GM18499 (cell line): ENCODE results near the gene MTERF4.

ENCODE experiments used
- ATAC-seq: cut with Tn5 transposase; IDR thresholded peaks from one replicate; pipeline ENCODE4 v1.9.1; 2021; ENCODE audit warnings: moderate number of reproducible peaks; ENCODE audit not compliant: insufficient read depth, unreplicated experiment

The MTERF4 gene

DNA sequence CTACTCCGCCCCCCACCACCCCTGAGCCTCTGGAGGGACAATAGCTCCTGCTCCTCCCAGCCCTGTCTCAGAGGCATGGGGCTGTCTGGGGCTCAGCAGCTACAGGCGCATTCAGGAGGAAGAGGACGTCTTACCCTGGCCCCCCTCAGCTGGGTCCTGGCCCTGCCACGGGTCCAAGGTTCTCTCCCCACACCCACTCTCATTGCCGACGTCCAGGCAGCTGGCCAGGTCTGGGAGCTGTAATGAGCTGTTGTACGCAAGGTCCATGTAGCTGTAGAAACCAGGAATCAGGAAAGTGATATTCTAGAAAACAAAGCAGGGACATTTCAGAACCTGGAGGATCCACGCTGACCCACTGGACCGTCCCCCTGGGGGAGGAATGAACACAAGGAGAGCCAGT is 33.6 kb upstream of the MTERF4 start:
- no peak for ATAC-seq

DNA sequence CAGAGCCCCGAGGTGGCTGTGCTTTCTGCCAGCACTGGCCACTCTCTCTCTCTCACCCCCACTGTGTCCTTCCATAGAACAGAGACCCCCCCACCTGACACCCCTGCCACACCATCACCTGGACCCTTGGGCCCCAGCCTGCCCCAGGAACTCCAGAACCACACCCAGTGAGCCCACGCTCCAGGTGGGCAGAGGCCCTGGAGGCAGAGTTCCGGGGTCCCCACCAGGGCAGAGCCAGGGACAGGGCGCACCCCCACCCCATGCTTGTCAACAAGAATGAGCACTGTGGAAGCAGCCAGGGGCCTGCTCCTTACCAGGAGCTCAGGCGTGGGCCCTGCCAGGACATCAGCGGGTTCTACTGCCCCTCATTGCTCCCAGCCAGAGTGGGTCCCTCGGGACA is 32.6 kb upstream of the MTERF4 start:
- ATAC-seq = no peak

DNA sequence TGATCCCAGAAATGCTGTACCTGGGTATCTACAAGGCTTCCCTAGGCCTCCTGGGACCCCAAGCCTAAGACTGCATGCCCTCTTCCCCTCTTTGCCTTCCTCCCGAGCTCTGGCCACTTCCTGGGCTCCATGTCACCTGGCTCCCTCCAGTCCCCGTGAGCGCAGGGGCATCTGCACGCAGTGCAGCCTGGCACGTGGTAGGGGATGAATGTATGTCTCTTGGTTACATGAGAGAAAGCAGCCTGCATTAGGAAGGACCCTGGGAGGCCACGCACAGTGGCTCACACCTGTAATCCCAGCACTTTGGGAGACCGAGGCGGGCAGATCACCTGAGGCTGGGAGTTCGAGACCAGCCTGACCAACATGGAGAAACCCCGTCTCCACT is 31.3 kb upstream of the MTERF4 start:
- no peak for ATAC-seq

DNA sequence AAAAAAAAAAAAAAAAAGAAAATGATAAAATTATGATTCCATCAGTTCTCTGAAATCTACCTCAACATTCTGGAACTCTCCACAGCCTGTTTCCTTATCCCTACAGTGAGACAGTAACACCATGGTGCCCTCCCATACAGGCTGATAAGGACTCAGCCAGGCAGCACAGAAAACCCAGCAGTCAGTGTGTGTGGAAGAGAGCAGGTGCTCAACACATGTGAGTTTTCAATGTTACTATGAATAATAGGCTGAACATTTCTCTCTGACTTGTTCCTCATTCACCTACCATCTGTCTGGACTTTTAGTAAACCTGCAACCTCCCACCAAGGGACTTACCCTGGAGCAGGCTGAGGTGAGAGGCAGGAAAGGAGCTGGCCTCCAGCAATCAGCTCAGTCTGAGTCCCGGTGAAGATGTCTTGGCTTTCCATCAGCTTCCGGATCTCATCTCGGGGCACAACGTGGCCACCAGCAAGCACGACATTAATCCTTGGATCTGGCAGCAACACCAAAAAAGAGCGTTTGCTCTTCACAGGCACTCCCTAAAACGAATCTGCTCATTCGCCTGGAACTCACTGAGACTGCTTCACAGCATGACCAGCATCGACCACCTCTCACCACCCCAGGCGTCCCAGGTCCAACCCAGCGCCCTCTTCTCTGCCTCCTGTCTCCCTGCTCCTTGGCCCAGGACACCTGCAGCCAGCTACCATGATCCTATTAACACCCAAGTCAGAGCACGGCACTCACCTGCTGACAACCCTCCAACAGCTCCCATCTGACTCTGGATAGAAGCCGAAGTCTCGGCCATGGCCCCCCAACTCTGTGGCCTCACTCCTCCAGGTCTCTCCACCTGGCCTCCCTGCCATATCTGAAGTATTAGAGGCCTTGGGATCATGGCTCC is 30.7 kb upstream of the MTERF4 start:
- no peak for ATAC-seq

DNA sequence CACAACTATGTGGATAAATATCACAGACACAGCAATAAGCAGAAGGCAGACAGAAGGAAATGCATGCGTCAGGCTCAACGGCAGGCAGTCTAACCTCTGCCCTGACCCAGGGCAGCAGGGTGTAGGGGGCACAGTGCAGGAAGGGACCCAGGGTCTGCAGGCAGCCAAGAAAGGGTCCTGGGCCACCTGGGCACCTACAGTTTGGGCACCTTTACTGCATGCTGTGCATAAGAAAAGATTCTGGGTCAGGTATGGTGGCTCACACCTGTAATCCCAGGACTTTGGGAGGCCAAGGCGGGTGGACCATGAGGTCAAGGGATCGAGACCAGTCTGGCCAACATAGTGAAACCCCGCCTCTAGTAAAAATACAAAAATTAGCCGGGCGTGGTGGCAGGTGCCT is 29.4 kb upstream of the MTERF4 start:
- no peak for ATAC-seq

DNA sequence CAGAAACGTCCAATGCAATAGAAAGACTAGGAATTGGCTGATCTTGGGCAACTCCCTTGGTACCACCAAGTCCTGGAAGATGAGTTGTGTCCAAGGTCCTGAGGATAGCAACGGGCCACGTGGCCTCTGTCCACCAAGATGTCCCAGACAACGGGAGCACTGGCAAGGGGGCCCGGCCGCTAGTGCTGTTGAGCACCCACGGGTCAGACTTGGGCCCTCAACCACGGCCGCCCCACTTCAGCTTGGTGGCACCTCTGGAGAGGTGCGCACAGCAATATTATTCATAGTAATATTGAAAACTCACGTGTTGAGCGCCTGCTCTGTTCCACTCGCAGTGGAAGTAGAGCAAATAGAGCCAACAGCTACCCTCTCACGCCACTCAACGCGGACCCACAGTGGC is 28.2 kb upstream of the MTERF4 start:
- ATAC-seq = no peak

DNA sequence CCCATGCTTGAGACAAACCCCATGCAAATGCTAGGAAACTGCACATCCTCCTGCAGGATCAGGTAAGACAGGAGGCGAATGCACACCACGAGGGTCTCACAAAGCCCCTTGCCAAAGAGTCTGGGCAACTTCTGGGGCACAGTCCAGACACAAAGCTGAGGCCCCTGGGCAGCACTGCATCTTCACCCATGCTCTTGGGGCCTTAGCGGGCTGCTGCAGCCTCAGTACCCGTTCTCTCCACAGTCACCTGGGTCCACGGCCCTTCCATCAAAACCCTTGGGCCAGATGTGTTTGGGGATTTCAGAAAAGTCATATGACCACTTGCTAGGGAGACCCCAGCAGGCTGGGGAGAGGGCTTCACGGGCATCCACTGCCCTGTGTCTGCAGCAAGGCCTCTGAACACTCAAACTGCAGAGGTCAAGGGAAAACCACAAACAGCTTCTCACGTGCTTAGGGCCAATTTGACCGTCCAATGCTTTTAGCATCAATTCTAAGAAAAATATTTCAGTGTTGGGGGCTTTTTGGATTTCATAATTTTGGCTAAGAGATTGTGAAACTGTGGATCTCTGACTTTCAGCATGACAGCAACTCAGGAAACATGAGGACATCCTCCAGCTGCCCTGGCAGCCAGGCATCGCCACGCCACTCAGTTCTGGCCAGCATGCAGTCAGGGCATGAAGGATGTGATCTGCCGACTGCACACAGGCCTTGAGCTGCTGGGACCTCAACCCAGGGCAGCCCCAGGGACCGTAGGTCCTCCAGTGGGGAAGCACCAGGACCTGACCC is 27.2 kb upstream of the MTERF4 start:
- ATAC-seq = no peak

DNA sequence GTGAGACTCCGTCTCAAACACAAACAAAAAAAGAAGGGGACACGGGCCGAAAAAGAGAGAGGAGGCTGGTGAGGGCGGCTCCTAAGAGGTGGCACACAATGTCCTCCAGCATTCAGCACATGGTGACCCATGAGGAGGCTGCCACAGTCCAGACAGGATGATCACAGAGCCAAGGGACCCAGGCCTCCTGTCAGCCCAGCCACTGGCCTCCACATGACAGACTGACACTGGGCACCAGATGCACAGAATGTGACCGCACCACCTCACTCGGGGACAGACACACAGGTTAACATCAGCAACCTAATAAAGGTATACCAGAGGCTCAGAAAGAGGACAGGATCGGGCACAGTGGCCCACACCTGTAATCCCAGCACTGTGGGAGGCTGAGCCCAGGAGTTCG is 26.2 kb upstream of the MTERF4 start:
- no peak for ATAC-seq

DNA sequence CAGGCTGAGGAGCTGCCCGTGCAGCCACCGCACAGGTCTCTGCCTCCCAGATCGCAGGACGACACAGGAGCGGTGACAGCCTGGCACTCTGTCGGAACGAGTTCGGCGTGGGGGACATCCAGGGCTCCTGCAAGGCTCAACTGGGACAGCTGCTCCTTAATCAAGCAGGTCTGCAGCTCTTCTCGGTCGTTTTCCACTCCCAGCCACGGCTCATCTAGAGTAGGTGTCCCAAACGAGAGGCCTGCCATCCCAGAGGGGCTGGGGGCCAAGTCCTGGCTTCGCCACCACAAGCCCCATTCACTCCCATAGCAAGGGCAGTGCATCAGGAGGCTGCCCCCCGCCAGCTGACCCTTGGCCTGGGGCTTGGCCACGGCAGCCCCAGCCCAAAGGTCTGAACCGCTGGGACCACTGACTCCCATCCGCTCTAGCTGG is 24.7 kb upstream of the MTERF4 start:
- ATAC-seq = no peak

DNA sequence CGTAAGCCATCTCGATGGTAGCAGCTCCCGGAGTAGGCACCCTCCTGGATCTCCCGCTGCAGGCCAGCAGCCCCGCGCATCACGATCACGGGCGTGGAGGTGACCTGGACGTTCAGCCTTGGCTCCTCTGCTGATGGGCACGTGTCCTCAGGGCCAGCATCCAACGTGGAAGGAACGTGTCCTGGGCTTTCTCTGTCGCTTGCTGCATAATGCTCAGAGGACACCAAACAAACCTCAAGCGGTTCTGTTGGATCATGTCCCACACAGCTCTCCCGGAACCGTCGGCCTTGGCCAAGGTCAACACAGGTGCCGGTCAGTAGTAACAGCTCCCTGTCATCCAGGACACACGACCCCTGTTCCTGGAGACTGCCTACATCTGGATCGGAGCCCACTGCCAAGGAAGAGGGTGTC is 24.1 kb upstream of the MTERF4 start:
- no peak for ATAC-seq

DNA sequence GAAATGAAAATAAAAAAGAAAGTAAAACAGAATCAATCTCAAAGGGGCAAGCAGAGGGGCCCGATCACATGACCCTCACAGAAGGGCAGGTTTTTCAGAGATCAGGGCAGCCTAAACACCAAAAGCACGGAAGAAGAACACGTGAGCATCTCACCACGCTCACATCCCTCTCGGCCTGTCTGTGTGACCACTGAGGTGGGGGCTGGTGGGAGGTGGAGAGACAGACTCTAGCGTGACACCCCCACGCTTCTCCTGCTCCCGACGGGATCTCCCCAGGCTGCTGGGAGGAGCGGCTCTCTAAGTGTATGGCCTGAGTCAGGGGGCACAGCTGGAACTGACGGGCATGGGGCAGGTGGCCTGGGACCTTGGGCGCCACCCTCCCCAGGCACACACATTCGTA is 23.5 kb upstream of the MTERF4 start:
- no peak for ATAC-seq

DNA sequence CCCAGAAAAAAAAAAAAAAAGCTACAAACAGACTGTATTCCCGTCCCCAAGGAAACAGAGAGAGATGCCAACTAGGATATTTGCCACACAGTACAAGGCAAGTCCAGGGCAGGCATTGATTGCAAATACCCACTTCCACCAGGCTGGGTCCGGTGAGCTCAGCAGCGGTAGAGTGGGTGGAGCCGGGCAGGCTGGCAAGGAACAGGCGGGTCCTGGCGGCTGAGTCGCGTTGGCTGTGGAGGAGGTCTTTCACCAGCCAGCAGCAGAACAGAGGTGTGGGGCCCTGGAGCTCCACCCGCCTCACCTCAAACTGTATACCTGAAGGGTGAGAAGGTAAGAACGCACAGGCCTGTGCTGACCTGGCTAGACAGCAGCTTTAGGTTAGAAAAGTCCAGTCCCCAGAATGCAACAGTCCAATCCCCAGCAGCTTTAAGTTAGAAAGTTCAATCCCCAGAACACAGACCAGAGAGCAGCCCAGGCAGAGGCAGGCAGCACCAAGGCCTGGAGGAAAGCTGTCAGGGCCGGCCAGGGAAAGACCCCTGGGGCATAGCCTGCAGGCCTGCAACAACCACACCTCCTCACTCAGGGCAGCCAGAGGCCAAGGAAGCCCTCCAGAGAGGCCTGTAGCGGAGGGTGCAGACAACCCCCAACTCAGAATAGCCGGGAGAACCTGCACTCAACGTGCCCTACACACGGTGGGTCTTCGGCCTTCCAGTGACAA is 21.9 kb upstream of the MTERF4 start:
- no peak for ATAC-seq

DNA sequence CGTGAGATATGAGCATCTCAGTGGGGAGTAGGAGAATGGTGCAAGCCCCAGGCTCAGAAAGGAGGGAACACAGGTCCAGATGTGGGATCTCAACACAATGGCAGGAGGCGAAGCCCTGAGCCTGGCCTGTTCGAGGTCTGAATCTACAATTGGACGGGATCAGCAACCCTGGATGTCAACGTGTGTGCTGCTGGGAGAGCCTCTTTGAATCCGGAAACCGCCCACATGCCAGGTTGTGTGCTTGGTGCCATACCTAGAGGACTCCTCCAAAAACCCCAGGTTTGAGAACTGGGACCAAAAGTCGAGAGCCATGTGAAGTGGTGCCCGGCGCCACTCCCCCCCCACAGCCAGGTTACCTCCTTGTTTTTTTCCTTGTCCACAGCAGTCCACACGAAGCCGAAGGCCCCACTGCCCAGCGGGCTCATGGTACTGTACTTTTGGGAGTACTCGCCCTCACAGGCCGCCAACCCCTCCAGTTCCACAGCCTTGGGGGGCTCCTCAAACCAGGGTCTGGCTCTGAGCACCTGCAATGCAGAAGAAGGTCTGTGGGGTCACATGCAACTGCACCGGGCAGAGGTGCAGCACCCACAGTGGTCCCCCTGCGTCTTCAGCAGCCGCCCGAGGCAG is 20.4 kb upstream of the MTERF4 start:
- no peak for ATAC-seq

DNA sequence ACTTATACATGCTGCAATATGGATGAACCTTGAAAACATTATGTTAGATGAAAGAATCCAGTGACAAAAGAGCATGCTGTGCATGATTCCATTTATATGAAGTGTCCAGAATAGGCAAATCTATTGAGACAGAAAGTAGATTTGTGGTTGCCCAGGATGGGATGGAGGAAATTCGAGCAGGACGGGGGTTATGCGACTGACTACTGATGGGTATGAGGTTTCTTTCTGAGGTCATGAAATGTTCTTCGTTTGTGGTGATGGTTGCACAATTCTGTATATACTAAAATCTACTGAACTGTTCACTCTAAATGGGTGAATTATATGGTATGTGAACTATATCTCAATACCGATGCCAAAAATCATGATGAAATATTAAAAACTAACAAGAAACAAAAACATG is 18.9 kb upstream of the MTERF4 start:
- no peak for ATAC-seq

DNA sequence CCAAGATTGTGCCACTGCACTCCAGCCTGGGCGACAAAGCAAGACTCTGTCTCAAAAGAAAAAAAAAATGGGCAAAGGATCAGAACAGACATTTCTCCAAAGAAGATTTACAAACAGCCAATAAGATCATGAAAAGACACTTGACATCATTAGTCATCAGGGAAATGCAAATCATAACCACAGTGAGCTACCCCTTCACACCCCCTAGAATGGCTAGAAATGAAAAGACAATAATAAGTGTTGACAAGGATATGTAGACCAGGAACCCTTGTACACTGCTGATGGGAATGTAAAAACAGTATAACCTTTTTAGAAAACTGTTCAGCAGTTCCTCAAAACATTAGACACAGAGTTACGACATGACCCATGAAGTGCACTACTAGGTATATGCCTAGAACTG is 18.4 kb upstream of the MTERF4 start:
- no peak for ATAC-seq

DNA sequence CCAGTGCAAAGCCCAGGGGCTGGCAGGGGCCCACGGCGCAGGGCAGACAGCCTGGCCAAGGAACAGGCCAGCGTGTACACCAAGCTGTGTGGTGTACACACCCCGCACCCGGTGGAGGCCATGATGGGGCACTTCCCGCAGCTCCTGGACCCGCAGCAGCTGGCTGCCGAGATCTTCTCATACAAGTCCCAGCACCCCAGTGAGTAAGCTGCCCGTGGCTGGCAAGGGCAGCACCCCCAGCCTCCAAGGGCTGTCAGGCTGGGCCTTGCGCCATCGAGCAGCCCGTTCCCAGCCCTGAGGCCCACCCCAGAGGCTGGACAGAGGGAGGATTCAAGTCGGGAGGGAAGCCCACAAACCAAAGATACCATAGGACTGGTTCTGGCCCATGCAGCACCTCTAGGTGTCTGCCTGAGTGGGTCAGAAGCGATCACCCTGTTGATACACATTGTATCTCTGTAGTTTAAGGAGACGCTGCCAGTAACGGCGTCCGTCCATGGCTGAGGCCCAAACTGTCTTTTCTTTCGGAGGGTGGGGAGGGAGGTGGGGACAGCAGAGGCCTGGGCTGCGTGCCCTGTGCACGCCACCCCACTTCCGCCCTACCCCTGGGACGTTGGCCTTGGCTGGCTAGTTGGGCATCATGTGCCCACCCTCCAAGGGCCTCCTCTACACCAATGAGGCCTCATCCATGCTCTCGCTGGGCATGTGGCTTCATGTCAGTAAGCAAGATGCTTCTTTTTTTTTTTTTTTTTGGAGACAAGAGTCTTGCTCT is 16.8 kb upstream of the MTERF4 start:
- ATAC-seq = no peak

DNA sequence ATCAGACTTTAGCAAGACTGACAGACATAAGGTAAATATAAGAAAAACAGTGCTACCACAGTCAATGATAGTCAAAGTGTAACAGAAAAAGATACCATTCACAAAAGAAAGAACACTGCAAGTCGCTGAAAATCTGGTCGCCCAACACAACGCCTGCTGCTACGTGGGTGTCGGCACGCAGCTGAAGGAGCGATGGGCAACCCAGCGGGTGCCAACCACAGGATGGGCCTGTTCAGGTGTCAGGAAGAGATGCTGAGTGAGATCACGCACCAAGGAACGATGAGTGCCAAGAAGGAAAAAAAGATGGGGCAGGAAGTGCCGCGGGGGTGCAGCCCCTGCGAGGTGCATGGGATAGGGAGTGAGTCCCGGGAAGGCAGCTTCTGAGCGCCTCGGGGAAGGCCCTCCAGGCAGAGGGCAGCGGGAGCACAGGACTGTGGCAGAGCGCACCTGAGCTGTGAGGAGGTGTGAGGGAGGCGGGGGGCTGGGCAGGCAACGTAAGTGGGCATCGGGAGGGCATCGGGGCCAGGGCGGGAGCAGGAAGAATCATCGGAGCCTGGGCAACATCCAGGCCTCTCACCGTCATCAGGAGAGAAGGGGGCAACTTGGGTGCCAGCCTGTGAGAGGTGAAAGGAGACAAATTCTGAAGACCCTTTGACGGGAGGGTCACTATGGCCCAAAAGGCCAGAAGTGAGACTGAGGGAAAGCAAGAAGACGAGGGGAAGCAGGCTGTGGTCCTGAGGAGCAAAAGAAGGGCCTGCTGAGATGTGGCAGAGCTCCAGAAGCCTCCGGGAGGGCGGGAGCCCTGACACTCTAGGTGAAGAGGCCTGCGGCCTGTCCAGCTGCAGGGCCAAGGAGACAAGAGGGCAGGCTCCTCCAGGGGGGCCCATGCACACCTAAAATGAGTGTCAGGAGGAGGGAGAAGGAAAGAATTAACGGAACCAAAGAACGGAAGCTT is 14.8 kb upstream of the MTERF4 start:
- no peak for ATAC-seq

DNA sequence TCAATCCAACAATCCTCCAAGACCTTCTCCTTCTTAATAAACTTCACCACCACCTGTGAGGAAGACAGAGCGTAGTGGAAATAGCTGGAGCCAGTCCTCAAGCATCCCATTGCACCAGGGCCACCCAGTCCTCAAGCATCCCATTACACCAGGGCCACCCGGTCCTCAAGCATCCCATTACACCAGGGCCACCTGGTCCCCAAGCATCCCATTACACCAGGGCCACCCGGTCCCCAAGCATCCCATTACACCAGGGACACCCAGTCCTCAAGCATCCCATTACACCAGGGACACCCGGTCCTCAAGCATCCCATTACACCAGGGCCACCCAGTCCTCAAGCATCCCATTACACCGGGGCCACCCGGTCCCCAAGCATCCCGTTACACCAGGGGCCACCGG is 13.3 kb upstream of the MTERF4 start:
- ATAC-seq = no peak

DNA sequence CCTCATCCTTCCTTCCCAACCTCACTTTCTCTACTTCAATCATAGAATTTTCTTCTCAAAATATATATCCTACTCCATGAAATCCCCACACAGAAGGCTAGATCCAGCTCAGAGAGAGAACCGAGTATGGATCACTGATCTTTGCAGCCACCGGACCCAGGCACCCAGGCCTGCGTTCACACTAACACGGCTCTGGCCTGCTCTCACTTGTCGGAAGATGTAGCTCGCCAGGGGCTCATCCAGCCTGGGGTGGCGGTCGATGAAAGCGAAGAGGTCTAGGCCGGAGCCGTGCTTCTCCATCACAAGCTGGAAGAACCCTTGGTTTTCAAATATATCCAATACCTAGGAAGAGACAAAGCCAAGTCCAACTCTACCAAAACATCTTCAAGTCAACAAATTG is 12.7 kb upstream of the MTERF4 start:
- no peak for ATAC-seq
